Smooth muscle cell (in vitro differentiated cells): ENCODE data around the gene PROM2. TPM values are rescaled to one million over a fixed set of nuclear protein-coding genes. Genes with fewer than 3 reads are reported as not detected.
A peak's percentile ranks its signal among the peaks of the same experiment; 100 is the strongest.

Source experiments
- DNase-seq: peaks from one replicate; lab custom pipeline; 2025; ENCODE audit not compliant: unreplicated experiment; lab: John Stamatoyannopoulos, UW
- H2AFZ ChIP-seq: fragments of 200-600 bp; sonication (generic); 2 replicates; pipeline ENCODE4 v1.6.0; 2016; ENCODE audit warnings: antibody characterized with exemption, low read depth, mild to moderate bottlenecking
- H3F3A ChIP-seq: fragments of 200-600 bp; sonication (generic); 2 replicates; pipeline ENCODE4 v1.6.0; 2017; ENCODE audit warnings: antibody characterized with exemption, low read depth
- H3K27ac ChIP-seq: fragments of 200-600 bp; sonication (generic); 2 replicates; pipeline ENCODE4 v1.5.1; 2016; ENCODE audit warnings: low read depth, mild to moderate bottlenecking
- H3K27me3 ChIP-seq: fragments of 200-600 bp; sonication (generic); 2 replicates; pipeline ENCODE4 v1.6.1; 2016; ENCODE audit warnings: low read depth, mild to moderate bottlenecking
- H3K36me3 ChIP-seq: fragments of 200-600 bp; sonication (generic); 2 replicates; pipeline ENCODE4 v1.5.1; 2016; ENCODE audit warnings: low read depth
- H3K4me1 ChIP-seq: fragments of 200-600 bp; sonication (generic); 2 replicates; pipeline ENCODE4 v1.5.1; 2016; ENCODE audit warnings: low read depth
- H3K4me2 ChIP-seq: fragments of 200-600 bp; sonication (generic); 2 replicates; pipeline ENCODE4 v1.6.0; 2016; ENCODE audit warnings: mild to moderate bottlenecking
- H3K4me3 ChIP-seq: fragments of 200-600 bp; sonication (generic); 2 replicates; pipeline ENCODE4 v1.5.1; 2016; ENCODE audit warnings: mild to moderate bottlenecking
- H3K79me2 ChIP-seq: fragments of 200-600 bp; sonication (generic); 2 replicates; pipeline ENCODE4 v1.6.0; 2016; ENCODE audit warnings: low read depth, mild to moderate bottlenecking
- H3K9ac ChIP-seq: fragments of 200-600 bp; sonication (generic); 2 replicates; pipeline ENCODE4 v1.6.0; 2016; ENCODE audit warnings: low read depth
- H3K9me3 ChIP-seq: fragments of 200-600 bp; sonication (generic); replicated peaks from 2 replicates; pipeline ENCODE4 v1.5.1; 2016; ENCODE audit warnings: low read depth
- H4K20me1 ChIP-seq: fragments of 200-600 bp; sonication (generic); 2 replicates; pipeline ENCODE4 v1.6.0; 2016; ENCODE audit warnings: low read depth
- WGBS: methylation state at CpG from one replicate; pipeline ENCODE4 v1.1.7; 2016; ENCODE audit warnings: low lambda C conversion rate; 5-methylcytosine and 5-hydroxymethylcytosine counted together
- polyA plus RNA-seq: library from polyadenylated mRNA; unstranded; fragments of >200 nt; fragmentation: Nextera tagmentation; extraction: Ambion mirVana; gene quantifications from 2 replicates; pipeline ENCODE4 v1.2.1, GENCODE V29; 2016
- total RNA-seq: library from RNA; depleted of rRNA; stranded (reverse); fragments of >200 nt; gene quantifications from 2 replicates; pipeline ENCODE4 v1.2.3, GENCODE V29; 2014
- TF ChIP-seq, protein P1 (sequence below): fragments of 200-600 bp; sonication (generic); IDR thresholded peaks from 2 replicates; pipeline ENCODE4 v1.5.1; 2017; ENCODE audit warnings: borderline replicate concordance, mild to moderate bottlenecking, antibody characterized with exemption; ENCODE audit not compliant: insufficient read depth, poor library complexity, severe bottlenecking

The PROM2 gene
- total and polyA plus RNA-seq, 2 experiments from 2014 or later = 0.70 to 4.2 TPM

DNA sequence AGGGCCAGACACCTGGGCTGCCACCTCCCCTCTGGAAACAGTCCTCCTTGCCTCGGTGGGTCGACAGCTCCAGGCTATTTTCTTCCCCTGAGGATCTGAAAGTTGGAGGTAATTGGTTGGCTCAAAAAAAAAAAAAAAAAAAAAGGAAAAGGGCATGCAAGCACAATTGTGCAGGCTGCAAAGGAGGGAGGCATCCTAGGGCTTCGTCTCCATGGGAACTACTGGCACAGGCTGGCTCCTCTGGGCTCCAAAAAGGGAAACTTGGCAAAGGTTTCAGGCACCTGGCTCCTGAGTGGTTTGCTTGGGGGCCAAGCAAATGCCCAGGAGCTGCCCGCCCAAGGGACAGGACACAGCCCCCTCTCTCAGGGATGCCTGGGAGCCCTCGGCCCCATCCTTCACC is 21.8 kb downstream of the PROM2 start:
- WGBS = 79% methylated on average over 5 of the region's 5 CpGs

DNA sequence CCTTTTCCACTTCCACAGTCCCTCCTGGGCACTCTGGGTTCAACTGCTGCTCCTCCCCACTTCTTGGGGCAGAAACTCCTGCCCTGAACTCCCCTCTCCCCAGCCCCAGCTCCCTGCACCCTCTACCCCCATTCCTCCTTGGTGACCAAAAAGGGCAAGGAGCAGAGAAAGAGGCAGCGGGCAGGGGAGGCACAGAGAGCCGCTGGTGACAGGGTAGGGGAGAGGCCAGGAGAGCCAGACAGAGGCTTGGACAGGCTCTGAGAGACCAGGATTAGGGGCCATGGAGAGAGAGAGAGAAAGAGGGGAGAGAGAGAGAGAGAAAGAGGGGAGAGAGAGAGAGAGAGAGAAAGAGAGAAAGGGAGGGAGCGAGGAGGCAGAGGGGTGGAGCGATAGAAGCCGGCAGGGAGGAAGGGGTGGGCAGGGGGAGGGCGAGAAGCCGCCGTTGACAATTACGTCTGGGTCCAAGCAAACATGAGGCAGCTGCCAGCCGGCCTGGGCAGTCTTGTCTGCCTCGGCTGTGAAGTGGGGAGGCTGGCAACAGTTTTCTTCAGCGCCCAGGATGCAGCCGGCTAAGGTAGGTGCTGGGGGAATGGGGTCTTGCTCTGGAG is 22.7 kb downstream of the PROM2 start, which contains the start of gene KCNIP3:
Gene KCNIP3 (plus strand): TSS at position 468 of the 608 bp plus-strand sequence. CDS start 92 bp downstream, at position 560.
- 38% methylated on average over 8 of the region's 13 CpGs for WGBS
- Histone ChIP-seq H3K36me3 (no peaks in the 10 kb centered on the region), H3K27ac (no peak within 1 kb of the TSS), H4K20me1 (no peaks in the 10 kb centered on the region), H3K9me3 (no peaks in the 10 kb centered on the region), H2AFZ (no peak within 1 kb of the TSS), H3K4me2 (peak within 1 kb of the TSS; percentile 73), H3K9ac (no peak within 1 kb of the TSS), H3K27me3 (no peaks in the 10 kb centered on the region), H3K4me1 (no peaks in the 10 kb centered on the region), H3K4me3 (peak within 1 kb of the TSS; percentile 24), H3K79me2 (no peaks in the 10 kb centered on the region), H3F3A (no peaks in the 10 kb centered on the region)
- TF ChIP-seq, protein P1, sequence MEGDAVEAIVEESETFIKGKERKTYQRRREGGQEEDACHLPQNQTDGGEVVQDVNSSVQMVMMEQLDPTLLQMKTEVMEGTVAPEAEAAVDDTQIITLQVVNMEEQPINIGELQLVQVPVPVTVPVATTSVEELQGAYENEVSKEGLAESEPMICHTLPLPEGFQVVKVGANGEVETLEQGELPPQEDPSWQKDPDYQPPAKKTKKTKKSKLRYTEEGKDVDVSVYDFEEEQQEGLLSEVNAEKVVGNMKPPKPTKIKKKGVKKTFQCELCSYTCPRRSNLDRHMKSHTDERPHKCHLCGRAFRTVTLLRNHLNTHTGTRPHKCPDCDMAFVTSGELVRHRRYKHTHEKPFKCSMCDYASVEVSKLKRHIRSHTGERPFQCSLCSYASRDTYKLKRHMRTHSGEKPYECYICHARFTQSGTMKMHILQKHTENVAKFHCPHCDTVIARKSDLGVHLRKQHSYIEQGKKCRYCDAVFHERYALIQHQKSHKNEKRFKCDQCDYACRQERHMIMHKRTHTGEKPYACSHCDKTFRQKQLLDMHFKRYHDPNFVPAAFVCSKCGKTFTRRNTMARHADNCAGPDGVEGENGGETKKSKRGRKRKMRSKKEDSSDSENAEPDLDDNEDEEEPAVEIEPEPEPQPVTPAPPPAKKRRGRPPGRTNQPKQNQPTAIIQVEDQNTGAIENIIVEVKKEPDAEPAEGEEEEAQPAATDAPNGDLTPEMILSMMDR = no peak
- DNase-seq = no peak

More for the DNA sequence above, 21.8 kb downstream of the PROM2 start:
- Histone ChIP-seq H3K4me2 (no peak overlapping the region), H3F3A (no peaks in the 10 kb centered on the region), H3K27ac (no peak overlapping the region), H3K79me2 (no peaks in the 10 kb centered on the region), H3K9me3 (no peaks in the 10 kb centered on the region), H2AFZ (no peak overlapping the region), H3K4me3 (no peak overlapping the region), H3K36me3 (no peaks in the 10 kb centered on the region), H3K27me3 (no peaks in the 10 kb centered on the region), H3K9ac (no peak overlapping the region), H3K4me1 (no peaks in the 10 kb centered on the region), H4K20me1 (no peaks in the 10 kb centered on the region)
- TF ChIP-seq, protein P1 = no peak
- no peak for DNase-seq

DNA sequence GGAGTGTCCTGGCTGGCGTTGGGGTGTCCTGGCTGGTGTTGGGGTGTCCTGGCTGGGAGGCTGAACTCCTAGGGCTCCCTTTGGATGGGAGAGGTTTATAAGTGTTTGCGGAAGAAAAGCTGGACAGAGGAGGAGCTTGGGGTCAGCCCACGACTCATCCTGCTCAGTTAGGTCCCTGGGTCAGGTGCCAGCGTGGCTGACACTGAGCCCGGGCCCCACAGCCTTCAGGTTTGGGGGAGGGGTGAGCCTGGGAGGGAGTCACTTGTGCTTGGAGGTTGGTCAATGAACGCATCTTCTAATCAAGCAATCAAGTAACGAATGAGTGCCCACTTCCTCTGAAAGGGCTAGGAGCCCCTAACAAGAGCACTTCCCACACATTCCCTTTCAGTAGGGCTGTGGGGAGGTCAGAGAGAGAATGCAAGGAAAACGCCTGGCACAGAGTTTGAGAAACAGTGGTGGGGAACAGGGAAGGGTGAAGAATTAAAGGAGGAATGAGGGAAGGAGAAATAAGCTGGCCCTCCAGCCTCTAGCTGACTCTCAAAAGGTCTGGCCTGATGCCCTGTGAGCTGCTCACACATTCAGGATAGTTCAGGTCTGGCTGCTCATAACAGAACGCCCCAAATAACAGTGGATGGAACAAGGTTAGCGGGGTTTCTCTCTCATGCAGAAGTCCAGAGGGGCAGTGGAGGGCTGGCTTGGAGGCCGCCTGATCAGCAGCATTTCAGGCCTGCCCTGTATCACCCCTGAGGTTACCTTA is 23.6 kb downstream of the PROM2 start:
- H3K79me2 ChIP-seq = no peaks in the 10 kb centered on the region
- H3K27ac ChIP-seq = no peak overlapping the region
- no peaks in the 10 kb centered on the region for H3K36me3 ChIP-seq
- no peaks in the 10 kb centered on the region for H3K27me3 ChIP-seq
- no peaks in the 10 kb centered on the region for H4K20me1 ChIP-seq
- no peak overlapping the region for H3K9ac ChIP-seq
- TF ChIP-seq, protein P1 = no peak
- no peak overlapping the region for H2AFZ ChIP-seq
- H3K9me3 ChIP-seq = no peaks in the 10 kb centered on the region
- no peaks in the 10 kb centered on the region for H3K4me1 ChIP-seq
- peak overlapping the region; percentile 24 for H3K4me3 ChIP-seq
- no peak for DNase-seq
- WGBS = 67% methylated on average over 10 of the region's 11 CpGs
- no peaks in the 10 kb centered on the region for H3F3A ChIP-seq
- peak overlapping the region; percentile 73 for H3K4me2 ChIP-seq
